HEK293 (cell line): ENCODE results near the gene ATP5F1D.
A peak's percentile ranks its signal among the peaks of the same experiment; 100 is the strongest.

Source experiments
- GLI4 ChIP-seq: fragments of 450-650 bp; formaldehyde crosslinking; IDR thresholded peaks from 2 replicates; pipeline ENCODE4 v1.5.1; 2016; ENCODE audit warnings: missing biosample characterization, missing genetic modification characterization
- GLIS1 ChIP-seq: fragments of 450-650 bp; formaldehyde crosslinking; IDR thresholded peaks from 2 replicates; pipeline ENCODE4 v1.5.1; 2016; ENCODE audit warnings: missing biosample characterization, missing genetic modification characterization
- GLIS2 ChIP-seq: fragments of 450-650 bp; formaldehyde crosslinking; IDR thresholded peaks from 2 replicates; pipeline ENCODE4 v1.5.1; 2016; ENCODE audit warnings: missing biosample characterization, missing genetic modification characterization
- KLF10 ChIP-seq: fragments of 450-650 bp; IDR thresholded peaks from 2 replicates; pipeline ENCODE4 v1.5.1; 2018; ENCODE audit warnings: missing biosample characterization, mild to moderate bottlenecking, missing genetic modification characterization
- KLF7 ChIP-seq: fragments of 450-650 bp; formaldehyde crosslinking; IDR thresholded peaks from 2 replicates; pipeline ENCODE4 v1.5.1; 2016; ENCODE audit warnings: missing biosample characterization, missing genetic modification characterization, borderline replicate concordance
- KLF9 ChIP-seq: fragments of 450-650 bp; formaldehyde crosslinking; IDR thresholded peaks from 2 replicates; pipeline ENCODE4 v1.5.1; 2016; ENCODE audit warnings: missing biosample characterization, missing genetic modification characterization, low read depth
- PRDM6 ChIP-seq: fragments of 450-650 bp; formaldehyde crosslinking; IDR thresholded peaks from 2 replicates; pipeline ENCODE4 v1.5.1; 2017; ENCODE audit warnings: missing biosample characterization, missing genetic modification characterization
- SCRT1 ChIP-seq: fragments of 450-650 bp; formaldehyde crosslinking; IDR thresholded peaks from 2 replicates; pipeline ENCODE4 v1.5.1; 2016; ENCODE audit warnings: missing biosample characterization, missing genetic modification characterization, borderline replicate concordance
- TCF7L2 ChIP-seq: IDR thresholded peaks from 2 replicates; pipeline ENCODE4 v1.6.1; 2011; ENCODE audit warnings: low read depth, mild to moderate bottlenecking, inconsistent platforms, low read length, moderate library complexity, borderline replicate concordance
- ZFHX2 ChIP-seq: fragments of 450-650 bp; formaldehyde crosslinking; conservative IDR thresholded peaks from 2 replicates; pipeline ENCODE4 v1.5.1; 2016; ENCODE audit warnings: missing biosample characterization, missing genetic modification characterization
- ZFP37 ChIP-seq: fragments of 450-650 bp; formaldehyde crosslinking; IDR thresholded peaks from 2 replicates; pipeline ENCODE4 v1.5.1; 2016; ENCODE audit warnings: missing biosample characterization, missing genetic modification characterization
- ZIC2 ChIP-seq: fragments of 450-650 bp; formaldehyde crosslinking; IDR thresholded peaks from 2 replicates; pipeline ENCODE4 v1.5.1; 2016; ENCODE audit warnings: missing biosample characterization, missing genetic modification characterization
- ZNF10 ChIP-seq: fragments of 450-650 bp; formaldehyde crosslinking; IDR thresholded peaks from 2 replicates; pipeline ENCODE4 v1.5.1; 2017; ENCODE audit warnings: missing biosample characterization, missing genetic modification characterization
- ZNF112 ChIP-seq: fragments of 450-650 bp; formaldehyde crosslinking; IDR thresholded peaks from 2 replicates; pipeline ENCODE4 v1.5.0; 2017; ENCODE audit warnings: missing biosample characterization, missing genetic modification characterization
- ZNF114 ChIP-seq: fragments of 450-650 bp; formaldehyde crosslinking; IDR thresholded peaks from 2 replicates; pipeline ENCODE4 v1.5.0; 2017; ENCODE audit warnings: missing biosample characterization, missing genetic modification characterization
- ZNF133 ChIP-seq: fragments of 450-650 bp; formaldehyde crosslinking; IDR thresholded peaks from 2 replicates; pipeline ENCODE4 v1.5.1; 2016; ENCODE audit warnings: missing biosample characterization, missing genetic modification characterization
- ZNF140 ChIP-seq: fragments of 450-650 bp; formaldehyde crosslinking; IDR thresholded peaks from 2 replicates; pipeline ENCODE4 v1.5.1; 2016; ENCODE audit warnings: missing biosample characterization, missing genetic modification characterization
- ZNF280D ChIP-seq: fragments of 450-650 bp; formaldehyde crosslinking; IDR thresholded peaks from 2 replicates; pipeline ENCODE4 v1.5.1; 2016; ENCODE audit warnings: missing biosample characterization, missing genetic modification characterization
- ZNF311 ChIP-seq: fragments of 450-650 bp; formaldehyde crosslinking; IDR thresholded peaks from 2 replicates; pipeline ENCODE4 v1.5.1; 2017; ENCODE audit warnings: missing biosample characterization, missing genetic modification characterization, borderline replicate concordance
- ZNF449 ChIP-seq: fragments of 450-650 bp; formaldehyde crosslinking; IDR thresholded peaks from 2 replicates; pipeline ENCODE4 v1.5.1; 2017; ENCODE audit warnings: missing biosample characterization, mild to moderate bottlenecking, missing genetic modification characterization, moderate library complexity
- ZNF501 ChIP-seq: fragments of 450-650 bp; formaldehyde crosslinking; IDR thresholded peaks from 2 replicates; pipeline ENCODE4 v1.5.1; 2016; ENCODE audit warnings: missing biosample characterization, missing genetic modification characterization
- ZNF521 ChIP-seq: fragments of 450-650 bp; formaldehyde crosslinking; IDR thresholded peaks from 2 replicates; pipeline ENCODE4 v1.5.1; 2017; ENCODE audit warnings: missing biosample characterization, mild to moderate bottlenecking, missing genetic modification characterization
- ZNF624 ChIP-seq: fragments of 450-650 bp; formaldehyde crosslinking; IDR thresholded peaks from 2 replicates; pipeline ENCODE4 v1.5.1; 2017; ENCODE audit warnings: missing biosample characterization, missing genetic modification characterization
- ZNF658 ChIP-seq: fragments of 450-650 bp; formaldehyde crosslinking; IDR thresholded peaks from 2 replicates; pipeline ENCODE4; 2016; ENCODE audit warnings: missing biosample characterization, missing genetic modification characterization
- ZNF701 ChIP-seq: fragments of 450-650 bp; formaldehyde crosslinking; IDR thresholded peaks from 2 replicates; pipeline ENCODE4 v1.5.1; 2016; ENCODE audit warnings: missing biosample characterization, missing genetic modification characterization
- ZSCAN4 ChIP-seq: fragments of 450-650 bp; formaldehyde crosslinking; IDR thresholded peaks from 2 replicates; pipeline ENCODE4 v1.5.1; 2017; ENCODE audit warnings: missing biosample characterization, missing genetic modification characterization
- TF ChIP-seq, protein P1 (sequence below): fragments of 450-650 bp; formaldehyde crosslinking; IDR thresholded peaks from 2 replicates; pipeline ENCODE4 v1.5.1; 2016; ENCODE audit warnings: missing biosample characterization, missing genetic modification characterization
- TF ChIP-seq, protein P2 (sequence below): fragments of 450-650 bp; formaldehyde crosslinking; IDR thresholded peaks from 2 replicates; pipeline ENCODE4 v1.5.1; 2016; ENCODE audit warnings: missing biosample characterization, missing genetic modification characterization
- TF ChIP-seq, protein P3 (sequence below): fragments of 450-650 bp; formaldehyde crosslinking; IDR thresholded peaks from 2 replicates; pipeline ENCODE4 v1.5.1; 2017; ENCODE audit warnings: missing biosample characterization, missing genetic modification characterization

Gene ATP5F1D

DNA sequence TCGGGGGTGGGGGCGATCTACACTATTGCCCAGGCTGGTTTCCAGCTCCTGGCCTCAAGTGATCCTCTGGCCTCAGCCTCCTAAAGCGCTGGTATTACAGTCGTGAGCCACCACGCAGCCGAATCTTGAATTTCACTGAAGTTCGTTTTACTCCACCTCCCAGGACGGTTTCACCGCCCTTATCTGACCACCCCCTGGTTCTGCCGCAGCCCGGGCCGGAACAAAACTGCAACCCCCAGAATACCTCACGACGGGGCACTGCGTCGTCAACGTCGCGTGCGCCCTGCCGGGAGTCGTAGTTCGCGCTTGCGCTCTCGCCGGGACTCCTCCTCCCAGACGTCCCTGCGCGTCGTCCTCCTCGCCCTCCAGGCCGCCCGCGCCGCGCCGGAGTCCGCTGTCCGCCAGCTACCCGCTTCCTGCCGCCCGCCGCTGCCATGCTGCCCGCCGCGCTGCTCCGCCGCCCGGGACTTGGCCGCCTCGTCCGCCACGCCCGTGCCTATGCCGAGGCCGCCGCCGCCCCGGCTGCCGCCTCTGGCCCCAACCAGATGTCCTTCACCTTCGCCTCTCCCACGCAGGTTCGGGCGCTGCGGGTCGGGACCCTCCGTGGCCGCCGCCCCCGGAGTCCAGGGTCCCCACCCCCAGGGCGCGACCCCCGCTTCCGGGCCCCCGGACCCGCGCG is at the start of gene ATP5F1D (continued):
- TF ChIP-seq PRDM6 (tag by site-specific recombination) = no peak
- no peak for TF ChIP-seq ZNF624 (tag by site-specific recombination)
- no peak for TF ChIP-seq ZNF10 (tag by site-specific recombination)
- peak; percentile 98 for TF ChIP-seq GLIS1 (tag by site-specific recombination)
- TF ChIP-seq, protein P1, sequence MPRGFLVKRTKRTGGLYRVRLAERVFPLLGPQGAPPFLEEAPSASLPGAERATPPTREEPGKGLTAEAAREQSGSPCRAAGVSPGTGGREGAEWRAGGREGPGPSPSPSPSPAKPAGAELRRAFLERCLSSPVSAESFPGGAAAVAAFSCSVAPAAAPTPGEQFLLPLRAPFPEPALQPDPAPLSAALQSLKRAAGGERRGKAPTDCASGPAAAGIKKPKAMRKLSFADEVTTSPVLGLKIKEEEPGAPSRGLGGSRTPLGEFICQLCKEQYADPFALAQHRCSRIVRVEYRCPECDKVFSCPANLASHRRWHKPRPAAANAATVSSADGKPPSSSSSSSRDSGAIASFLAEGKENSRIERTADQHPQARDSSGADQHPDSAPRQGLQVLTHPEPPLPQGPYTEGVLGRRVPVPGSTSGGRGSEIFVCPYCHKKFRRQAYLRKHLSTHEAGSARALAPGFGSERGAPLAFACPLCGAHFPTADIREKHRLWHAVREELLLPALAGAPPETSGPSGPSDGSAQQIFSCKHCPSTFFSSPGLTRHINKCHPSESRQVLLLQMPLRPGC (tag by site-specific recombination) = no peak
- no peak for TF ChIP-seq GLI4 (tag by site-specific recombination)
- TF ChIP-seq ZNF521 (tag by site-specific recombination) = no peak
- no peak for TF ChIP-seq ZNF112 (tag by site-specific recombination)
- TF ChIP-seq KLF9 (tag by site-specific recombination) = no peak
- no peak; the same call in 1 of the 2 replicates for TF ChIP-seq ZFHX2 (tag by site-specific recombination)
- TF ChIP-seq ZNF133 (tag by site-specific recombination) = no peak
- TF ChIP-seq SCRT1 = no peak
- TF ChIP-seq ZNF114 (tag by site-specific recombination) = no peak
- no peak for TF ChIP-seq ZNF701 (tag by site-specific recombination)
- no peak for TF ChIP-seq ZNF311 (tag by site-specific recombination)
- no peak for TF ChIP-seq ZNF140 (tag by site-specific recombination)
- TF ChIP-seq KLF10 (tag by site-specific recombination) = peak; percentile 33; the same call in 1 of the 2 replicates
- TF ChIP-seq GLIS2 = peak; percentile 84
- TF ChIP-seq ZNF280D (tag by site-specific recombination) = no peak
- no peak for TF ChIP-seq ZFP37 (tag by site-specific recombination)
- no peak for TF ChIP-seq ZNF658 (tag by site-specific recombination)
- TF ChIP-seq ZIC2 (tag by site-specific recombination) = peak; percentile 84
- TF ChIP-seq, protein P2, sequence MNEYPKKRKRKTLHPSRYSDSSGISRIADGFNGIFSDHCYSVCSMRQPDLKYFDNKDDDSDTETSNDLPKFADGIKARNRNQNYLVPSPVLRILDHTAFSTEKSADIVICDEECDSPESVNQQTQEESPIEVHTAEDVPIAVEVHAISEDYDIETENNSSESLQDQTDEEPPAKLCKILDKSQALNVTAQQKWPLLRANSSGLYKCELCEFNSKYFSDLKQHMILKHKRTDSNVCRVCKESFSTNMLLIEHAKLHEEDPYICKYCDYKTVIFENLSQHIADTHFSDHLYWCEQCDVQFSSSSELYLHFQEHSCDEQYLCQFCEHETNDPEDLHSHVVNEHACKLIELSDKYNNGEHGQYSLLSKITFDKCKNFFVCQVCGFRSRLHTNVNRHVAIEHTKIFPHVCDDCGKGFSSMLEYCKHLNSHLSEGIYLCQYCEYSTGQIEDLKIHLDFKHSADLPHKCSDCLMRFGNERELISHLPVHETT = no peak
- no peak for TF ChIP-seq ZNF449
- TF ChIP-seq, protein P3, sequence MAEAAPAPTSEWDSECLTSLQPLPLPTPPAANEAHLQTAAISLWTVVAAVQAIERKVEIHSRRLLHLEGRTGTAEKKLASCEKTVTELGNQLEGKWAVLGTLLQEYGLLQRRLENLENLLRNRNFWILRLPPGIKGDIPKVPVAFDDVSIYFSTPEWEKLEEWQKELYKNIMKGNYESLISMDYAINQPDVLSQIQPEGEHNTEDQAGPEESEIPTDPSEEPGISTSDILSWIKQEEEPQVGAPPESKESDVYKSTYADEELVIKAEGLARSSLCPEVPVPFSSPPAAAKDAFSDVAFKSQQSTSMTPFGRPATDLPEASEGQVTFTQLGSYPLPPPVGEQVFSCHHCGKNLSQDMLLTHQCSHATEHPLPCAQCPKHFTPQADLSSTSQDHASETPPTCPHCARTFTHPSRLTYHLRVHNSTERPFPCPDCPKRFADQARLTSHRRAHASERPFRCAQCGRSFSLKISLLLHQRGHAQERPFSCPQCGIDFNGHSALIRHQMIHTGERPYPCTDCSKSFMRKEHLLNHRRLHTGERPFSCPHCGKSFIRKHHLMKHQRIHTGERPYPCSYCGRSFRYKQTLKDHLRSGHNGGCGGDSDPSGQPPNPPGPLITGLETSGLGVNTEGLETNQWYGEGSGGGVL (tag by site-specific recombination) = no peak
- TF ChIP-seq ZSCAN4 (tag by site-specific recombination) = no peak
- no peak for TF ChIP-seq ZNF501 (tag by site-specific recombination)
- no peak for TF ChIP-seq TCF7L2
- no peak for TF ChIP-seq KLF7 (tag by site-specific recombination)
